ENCODE measurements around the gene ME2. TPM values are rescaled to one million over a fixed set of nuclear protein-coding genes. Genes with fewer than 3 reads are reported as not detected.

The ME2 gene
- total RNA-seq, 1 experiment from 2014 or later = 49.4 TPM

- TF ChIP-seq CTCF (conservative IDR thresholded peaks at IDR 0.05) = no peak
- H4K8ac ChIP-seq (replicated peaks; ENCODE audit: insufficient read length, low read depth, low read length) = no peak overlapping the region
These were observed 38.1 kb downstream of the ME2 start for GRCh38 chr18:50917021-50917420.

More at GRCh38 chr18:50917021-50917420, 38.1 kb downstream of the ME2 start:
- no peaks in the 10 kb centered on the region for H3K9me3 ChIP-seq (ENCODE audit: control insufficient read depth, low read depth, low read length)
- DNase-seq = no peak
- no peak overlapping the region for H2AFZ ChIP-seq (ENCODE audit: low read length)
- no peaks in the 10 kb centered on the region for H3K79me1 ChIP-seq (ENCODE audit: insufficient read depth, low read depth, low read length, poor library complexity, severe bottlenecking)
- H3K9me3 Mint-ChIP-seq = no peaks in the 10 kb centered on the region
- no peak overlapping the region for H3K27ac ChIP-seq (ENCODE audit: insufficient read length, low read depth, low read length)
- H3K79me2 ChIP-seq (ENCODE audit: insufficient read depth, low read length) = no peaks in the 10 kb centered on the region
- H3K23me2 ChIP-seq (ENCODE audit: insufficient read length, low read depth, low read length, poor library complexity, severe bottlenecking) = no peaks in the 10 kb centered on the region
- H3K14ac ChIP-seq (ENCODE audit: insufficient read depth, low read length) = no peak overlapping the region
- no peak overlapping the region for H3K9ac ChIP-seq (ENCODE audit: extremely low read depth, insufficient read length, low read length)
- H3K4ac ChIP-seq (ENCODE audit: low read depth, low read length) = no peak overlapping the region
- no peak overlapping the region for H2BK20ac ChIP-seq (ENCODE audit: low read depth, low read length, poor library complexity, severe bottlenecking)
- H3K23ac ChIP-seq (ENCODE audit: insufficient read length, low read depth, low read length) = no peak overlapping the region
- no peaks in the 10 kb centered on the region for H3K27me3 ChIP-seq (ENCODE audit: insufficient read depth, low read length)
- H2BK120ac ChIP-seq (ENCODE audit: low read depth, low read length, poor library complexity, severe bottlenecking) = no peak overlapping the region
- H3K18ac ChIP-seq (ENCODE audit: insufficient read length, low read depth, low read length) = no peak overlapping the region
- WGBS (ENCODE audit: extremely low coverage, insufficient read length, low lambda C conversion rate) = no CpG with 5 or more reads among the region's 1 CpG
- no peak overlapping the region for H4K91ac ChIP-seq (ENCODE audit: insufficient read length, low read depth, low read length)
- H3T11ph ChIP-seq (ENCODE audit: low read length) = no peak overlapping the region
- no peak overlapping the region for H2AK5ac ChIP-seq (ENCODE audit: insufficient read length, low read length)
- H2BK15ac ChIP-seq (ENCODE audit: low read depth, low read length) = no peak overlapping the region
- no peaks in the 10 kb centered on the region for H3K4me1 Mint-ChIP-seq
- no peaks in the 10 kb centered on the region for H4K20me1 ChIP-seq (ENCODE audit: control insufficient read depth, insufficient read depth, insufficient read length)
- H3K56ac ChIP-seq (ENCODE audit: insufficient read length, low read depth, low read length) = no peak overlapping the region
- no peak overlapping the region for H4K5ac ChIP-seq (ENCODE audit: insufficient read length, low read depth, low read length)
- H3K4me3 Mint-ChIP-seq = no peak overlapping the region
- no peak overlapping the region for H2BK5ac ChIP-seq (ENCODE audit: insufficient read length, low read length)
- H2BK12ac ChIP-seq (ENCODE audit: insufficient read length, low read depth, low read length) = no peak overlapping the region
- H3K36me3 Mint-ChIP-seq (ENCODE audit: insufficient read depth in 1 of 3, low read depth in 3 of 3) = peaks cover 18 to 56% (median 49%) of the 10 kb centered on the region in 3 experiments; a peak in 6 of 7 replicates
- no peaks in the 10 kb centered on the region for H3K4me1 ChIP-seq (ENCODE audit: insufficient read depth, low read length)
- no peak overlapping the region for H3K4me2 ChIP-seq (ENCODE audit: insufficient read depth, insufficient read length, low read length)
- H3K27me3 Mint-ChIP-seq (ENCODE audit: low read depth) = no peaks in the 10 kb centered on the region
- H3K27ac Mint-ChIP-seq = no peak overlapping the region; a peak in 1 of 7 replicates

Measured in H9 (cell line).